ENCODE results near the gene PTGER2. TPM values are rescaled to one million over a fixed set of nuclear protein-coding genes. Genes with fewer than 3 reads are reported as not detected.

Gene PTGER2
- total RNA-seq, 3 donors from 2014 or later (not counting 1 experiment from before 2014, with no cell fraction given) = 55.3 to 67.9 (median 60.6) TPM

GRCh38 chr14:52366796-52367315 is 52.7 kb downstream of the PTGER2 start:
- DNase-seq = no peak
- Mint-ChIP-seq H3K4me1 (peaks cover 0 to 5% of the 10 kb centered on the region in 2 donors), H3K4me3 (no peak overlapping the region), H3K27me3 (ENCODE audit: low read depth in 2 of 2) (no peaks in the 10 kb centered on the region), H3K27ac (no peak overlapping the region), H3K9me3 (no peaks in the 10 kb centered on the region), H3K36me3 (no peaks in the 10 kb centered on the region)
- Histone ChIP-seq H3K27me3 (ENCODE audit: control insufficient read depth, insufficient read depth, low read length) (no peaks in the 10 kb centered on the region), H3K36me3 (ENCODE audit: control insufficient read depth, insufficient read depth, low read length) (no peaks in the 10 kb centered on the region), H3K27ac (ENCODE audit: low read length) (no peak overlapping the region), H3K4me1 (ENCODE audit: control insufficient read depth, insufficient read depth, low read length) (no peaks in the 10 kb centered on the region), H3K4me3 (ENCODE audit: low read length) (no peak overlapping the region), H3K9me3 (ENCODE audit: control insufficient read depth, insufficient read depth, low read length) (no peaks in the 10 kb centered on the region)
- no peak for TF ChIP-seq CTCF (IDR thresholded peaks at IDR 0.05)
- ATAC-seq = no peak
- WGBS (ENCODE audit: insufficient coverage) = 86% methylated on average over 2 of the region's 3 CpGs
- intact Hi-C loops (cut with micrococcal nuclease) = no loop called here

GRCh38 chr14:52369305-52369801 is 55.2 kb downstream of the PTGER2 start:
- no peak overlapping the region for H3K4me3 Mint-ChIP-seq
- Histone ChIP-seq H3K27me3 (ENCODE audit: control insufficient read depth, insufficient read depth, low read length) (no peaks in the 10 kb centered on the region), H3K36me3 (ENCODE audit: control insufficient read depth, insufficient read depth, low read length) (no peaks in the 10 kb centered on the region), H3K4me1 (ENCODE audit: control insufficient read depth, insufficient read depth, low read length) (no peaks in the 10 kb centered on the region), H3K4me3 (ENCODE audit: low read length) (no peak overlapping the region), H3K27ac (ENCODE audit: low read length) (no peak overlapping the region), H3K9me3 (ENCODE audit: control insufficient read depth, insufficient read depth, low read length) (no peaks in the 10 kb centered on the region)
- intact Hi-C loops (cut with micrococcal nuclease) = no loop called here
- 100% methylated on average over 3 of the region's 3 CpGs for WGBS (ENCODE audit: insufficient coverage)
- H3K4me1 Mint-ChIP-seq = peaks cover 0 to 6% of the 10 kb centered on the region in 2 donors
- H3K36me3 Mint-ChIP-seq = peaks cover 12% of the 10 kb centered on the region
- peaks cover 0 to 2% of the 10 kb centered on the region in 2 donors for H3K9me3 Mint-ChIP-seq
- no peak for ATAC-seq
- DNase-seq = no peak
- no peak overlapping the region for H3K27ac Mint-ChIP-seq
- no peaks in the 10 kb centered on the region for H3K27me3 Mint-ChIP-seq (ENCODE audit: low read depth in 2 of 2)
- no peak for TF ChIP-seq CTCF (IDR thresholded peaks at IDR 0.05)

- no peak overlapping the region for H3K4me3 Mint-ChIP-seq
- DNase-seq (no peak), ATAC-seq (no peak)
- TF ChIP-seq CTCF (IDR thresholded peaks at IDR 0.05) = no peak
- H3K27me3 Mint-ChIP-seq (ENCODE audit: low read depth in 2 of 2) = no peaks in the 10 kb centered on the region
- H3K36me3 ChIP-seq (ENCODE audit: control insufficient read depth, insufficient read depth, low read length) = no peaks in the 10 kb centered on the region
- H3K27ac Mint-ChIP-seq = no peak overlapping the region
- H3K4me3 ChIP-seq (ENCODE audit: low read length) = no peak overlapping the region
- H3K27ac ChIP-seq (ENCODE audit: low read length) = no peak overlapping the region
- WGBS (ENCODE audit: insufficient coverage) = 99% methylated on average over 2 of the region's 4 CpGs
- H3K4me1 ChIP-seq (ENCODE audit: control insufficient read depth, insufficient read depth, low read length) = no peaks in the 10 kb centered on the region
- H3K27me3 ChIP-seq (ENCODE audit: control insufficient read depth, insufficient read depth, low read length) = no peaks in the 10 kb centered on the region
- peaks cover 12% of the 10 kb centered on the region for H3K36me3 Mint-ChIP-seq
- H3K9me3 Mint-ChIP-seq = peaks cover under 1 to 2% of the 10 kb centered on the region in 2 donors
- H3K4me1 Mint-ChIP-seq = peaks cover 0 to 6% of the 10 kb centered on the region in 2 donors
- intact Hi-C loops (cut with micrococcal nuclease) = no loop called here
- H3K9me3 ChIP-seq (ENCODE audit: control insufficient read depth, insufficient read depth, low read length) = no peaks in the 10 kb centered on the region
These were observed 56.4 kb downstream of the PTGER2 start for GRCh38 chr14:52370406-52370935.

GRCh38 chr14:52377940-52378339 is 63.8 kb downstream of the PTGER2 start:
- intact Hi-C loops (cut with micrococcal nuclease) = no loop called here
- no peak overlapping the region for H3K27ac Mint-ChIP-seq
- no peaks in the 10 kb centered on the region for H3K36me3 ChIP-seq (ENCODE audit: control insufficient read depth, insufficient read depth, low read length)
- H3K4me3 ChIP-seq (ENCODE audit: low read length) = no peak overlapping the region
- 98% methylated on average over 3 of the region's 3 CpGs for WGBS (ENCODE audit: insufficient coverage)
- peaks cover 11 to 13% of the 10 kb centered on the region in 2 donors for H3K4me1 Mint-ChIP-seq
- peaks cover 12% of the 10 kb centered on the region for H3K36me3 Mint-ChIP-seq
- H3K9me3 Mint-ChIP-seq = peaks cover 2% of the 10 kb centered on the region in 2 donors
- H3K4me3 Mint-ChIP-seq = no peak overlapping the region
- H3K4me1 ChIP-seq (ENCODE audit: control insufficient read depth, insufficient read depth, low read length) = peaks cover 6% of the 10 kb centered on the region
- DNase-seq (no peak), ATAC-seq (no peak)
- H3K27ac ChIP-seq (ENCODE audit: low read length) = no peak overlapping the region
- H3K27me3 ChIP-seq (ENCODE audit: control insufficient read depth, insufficient read depth, low read length) = no peaks in the 10 kb centered on the region
- TF ChIP-seq CTCF (IDR thresholded peaks at IDR 0.05) = no peak
- no peaks in the 10 kb centered on the region for H3K9me3 ChIP-seq (ENCODE audit: control insufficient read depth, insufficient read depth, low read length)
- H3K27me3 Mint-ChIP-seq (ENCODE audit: low read depth in 2 of 2) = no peaks in the 10 kb centered on the region

All from natural killer cell (primary cell).